HUES64 (cell line): ENCODE results near the gene VPS8.

Source experiments
- H3K27ac ChIP-seq: 2 replicates; pipeline ENCODE4 v1.7.0; 2013; ENCODE audit warnings: low read depth, low read length, inconsistent platforms
- H3K27me3 ChIP-seq: 2 replicates; pipeline ENCODE4 v1.6.1; 2013; ENCODE audit warnings: mild to moderate bottlenecking, low read length; ENCODE audit not compliant: insufficient read depth
- H3K36me3 ChIP-seq: 2 replicates; pipeline ENCODE4 v1.6.1; 2013; ENCODE audit warnings: mild to moderate bottlenecking, low read length; ENCODE audit not compliant: insufficient read depth
- H3K4me1 ChIP-seq: 2 replicates; pipeline ENCODE4 v1.6.1; 2013; ENCODE audit warnings: mild to moderate bottlenecking, low read length, moderate library complexity; ENCODE audit not compliant: insufficient read depth
- H3K4me3 ChIP-seq: 2 replicates; pipeline ENCODE4 v1.5.1; 2013; ENCODE audit warnings: mild to moderate bottlenecking, low read length, moderate library complexity
- H3K9ac ChIP-seq: 2 replicates; pipeline ENCODE4 v1.6.1; 2013; ENCODE audit warnings: mild to moderate bottlenecking, low read depth, low read length
- H3K9me3 ChIP-seq: 2 replicates; pipeline ENCODE4 v1.6.1; 2013; ENCODE audit warnings: low read depth, low read length; ENCODE audit not compliant: insufficient read depth
- WGBS: fragments of 150-250, 120-280 bp; methylation state at CpG from one replicate; pipeline ENCODE4 v1.1.7; 2013; ENCODE audit warnings: missing lambda C conversion rate; 5-methylcytosine and 5-hydroxymethylcytosine counted together

VPS8 gene

DNA sequence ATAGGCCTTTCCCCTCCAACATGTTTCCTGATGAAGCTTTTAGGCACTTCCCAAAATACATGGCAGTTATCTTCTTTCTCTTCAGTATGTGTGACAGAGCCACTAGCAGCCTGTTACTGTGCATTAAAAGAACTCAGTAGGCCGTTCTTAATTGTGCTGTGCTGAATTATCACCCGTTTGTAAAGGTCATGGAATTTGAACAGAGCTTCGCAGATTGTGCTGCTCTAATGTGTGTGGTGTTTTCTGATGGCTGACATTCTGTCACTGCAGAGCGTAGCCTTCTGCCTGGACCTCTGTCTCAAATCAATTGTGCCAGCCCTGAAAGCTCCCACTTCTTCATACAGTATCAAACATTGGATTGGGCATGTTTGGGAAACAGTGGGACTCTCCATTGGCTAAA is 229.6 kb downstream of the VPS8 start:
- Histone ChIP-seq H3K27ac (no peak overlapping the region), H3K4me3 (no peak overlapping the region), H3K4me1 (no peaks in the 10 kb centered on the region), H3K36me3 (no peaks in the 10 kb centered on the region), H3K9ac (no peak overlapping the region), H3K9me3 (0 out of 2 replicates have a peak, but pooled peaks cover 2% of the 10 kb centered on the region), H3K27me3 (no peaks in the 10 kb centered on the region)
- WGBS = 94% methylated on average over 4 of the region's 4 CpGs

DNA sequence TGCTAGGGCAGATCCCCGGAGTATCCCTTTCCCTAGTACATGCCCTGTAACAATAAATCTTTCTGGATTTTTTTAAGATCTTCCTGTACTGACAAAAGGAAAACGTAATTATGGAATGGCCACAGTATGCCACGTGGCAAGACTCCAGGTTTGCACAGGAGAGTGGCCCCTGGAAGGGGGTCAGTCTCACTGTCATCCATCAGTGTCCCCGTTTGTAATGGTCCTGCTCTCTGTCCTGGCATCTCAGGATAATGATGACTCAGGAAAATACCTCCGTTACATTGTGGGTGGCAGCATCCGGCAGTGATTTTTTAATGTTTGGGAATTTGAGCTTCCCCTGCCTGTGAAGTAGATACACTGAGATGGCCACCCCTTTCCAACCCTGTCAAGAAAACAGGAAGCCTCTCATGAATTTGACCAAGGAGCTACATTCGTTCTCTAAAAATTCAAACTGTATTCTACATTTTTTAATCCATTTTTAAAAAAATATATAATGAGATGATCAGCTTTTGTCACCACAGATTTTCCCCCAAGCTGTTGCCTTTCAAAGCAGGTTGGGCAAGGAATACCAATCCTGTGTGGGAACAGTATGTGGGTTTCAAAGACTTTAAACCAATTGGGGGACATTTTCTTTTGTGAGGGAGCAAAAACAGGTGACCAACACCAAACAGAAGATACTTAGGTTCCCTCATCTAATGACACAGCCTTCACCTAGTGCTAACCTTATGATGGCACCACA is 230.5 kb downstream of the VPS8 start:
- no peak overlapping the region for H3K4me3 ChIP-seq
- H3K4me1 ChIP-seq = no peaks in the 10 kb centered on the region
- WGBS = 94% methylated on average over 7 of the region's 7 CpGs
- H3K9ac ChIP-seq = no peak overlapping the region
- H3K9me3 ChIP-seq = no peaks in the 10 kb centered on the region
- no peak overlapping the region for H3K27ac ChIP-seq
- no peaks in the 10 kb centered on the region for H3K27me3 ChIP-seq
- H3K36me3 ChIP-seq = no peaks in the 10 kb centered on the region

DNA sequence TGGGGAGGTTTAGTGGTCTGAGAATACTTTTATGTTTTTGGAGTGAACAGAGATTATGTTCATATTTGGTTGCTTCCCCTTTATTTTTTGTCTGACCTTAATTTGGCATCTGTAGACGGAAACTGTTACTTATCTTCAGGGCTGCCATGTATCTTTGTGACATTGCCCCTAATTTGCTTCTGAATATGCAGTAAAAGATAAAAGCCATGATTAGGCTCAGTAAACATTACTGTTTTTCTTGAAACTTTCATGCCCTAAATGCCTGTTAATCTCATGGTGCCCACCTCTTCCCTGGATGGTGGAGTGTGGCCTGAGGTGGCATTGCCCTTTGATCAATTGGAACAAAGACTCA is 234.2 kb downstream of the VPS8 start:
- no peaks in the 10 kb centered on the region for H3K27me3 ChIP-seq
- no peaks in the 10 kb centered on the region for H3K4me1 ChIP-seq
- no peak overlapping the region for H3K4me3 ChIP-seq
- no peak overlapping the region for H3K9ac ChIP-seq
- H3K27ac ChIP-seq = no peak overlapping the region
- no peaks in the 10 kb centered on the region for H3K9me3 ChIP-seq
- 94% methylated on average over 1 of the region's 1 CpG for WGBS
- peaks cover 9% of the 10 kb centered on the region for H3K36me3 ChIP-seq

DNA sequence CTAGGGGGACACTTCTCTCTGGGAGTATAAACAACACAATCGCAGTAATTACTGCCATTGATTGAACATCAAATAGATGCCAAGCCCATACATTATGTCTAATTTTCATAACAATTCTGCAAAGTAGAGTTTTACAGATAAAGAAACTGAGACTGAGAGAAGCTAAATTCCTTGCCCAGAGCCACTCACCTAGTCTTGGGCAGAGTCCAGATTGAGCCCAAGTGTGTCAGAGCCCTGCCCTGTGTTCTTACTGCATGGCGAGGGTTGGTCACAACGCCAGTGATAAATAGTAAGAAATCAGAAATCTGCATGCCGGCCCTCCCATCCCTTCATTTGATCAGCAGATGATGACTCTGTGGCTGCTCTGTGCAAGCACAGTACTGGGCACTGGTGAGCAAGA is 234.6 kb downstream of the VPS8 start:
- H3K27me3 ChIP-seq = no peaks in the 10 kb centered on the region
- WGBS = 88% methylated on average over 4 of the region's 4 CpGs
- H3K27ac ChIP-seq = no peak overlapping the region
- H3K9me3 ChIP-seq = no peaks in the 10 kb centered on the region
- no peak overlapping the region for H3K4me3 ChIP-seq
- no peaks in the 10 kb centered on the region for H3K4me1 ChIP-seq
- no peak overlapping the region for H3K9ac ChIP-seq
- peaks cover 10% of the 10 kb centered on the region for H3K36me3 ChIP-seq

DNA sequence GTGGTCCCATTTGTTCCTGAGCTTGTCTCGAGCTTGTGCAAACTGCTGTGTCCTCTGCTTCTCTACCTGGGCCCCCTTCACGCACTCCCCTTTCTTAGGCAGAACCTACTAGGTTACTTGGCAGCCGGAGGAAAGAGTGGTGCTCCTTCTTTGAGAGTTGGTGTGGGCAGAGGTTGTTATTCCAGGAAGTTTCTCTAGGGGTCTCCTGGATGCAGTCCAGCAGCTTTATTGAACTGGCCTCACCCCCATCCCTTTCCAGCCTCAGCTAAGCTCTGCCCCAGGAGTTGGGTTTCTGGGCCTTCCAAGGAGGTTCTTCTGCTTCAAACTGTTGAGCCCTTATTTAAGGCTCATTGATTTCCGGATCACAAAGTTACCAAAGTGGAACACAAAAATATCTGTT is 237.7 kb downstream of the VPS8 start:
- Histone ChIP-seq H3K4me1 (no peaks in the 10 kb centered on the region), H3K9me3 (no peaks in the 10 kb centered on the region), H3K27me3 (no peaks in the 10 kb centered on the region), H3K9ac (no peak overlapping the region), H3K4me3 (no peak overlapping the region), H3K36me3 (peaks cover 15% of the 10 kb centered on the region), H3K27ac (no peak overlapping the region)
- 92% methylated on average over 4 of the region's 4 CpGs for WGBS

DNA sequence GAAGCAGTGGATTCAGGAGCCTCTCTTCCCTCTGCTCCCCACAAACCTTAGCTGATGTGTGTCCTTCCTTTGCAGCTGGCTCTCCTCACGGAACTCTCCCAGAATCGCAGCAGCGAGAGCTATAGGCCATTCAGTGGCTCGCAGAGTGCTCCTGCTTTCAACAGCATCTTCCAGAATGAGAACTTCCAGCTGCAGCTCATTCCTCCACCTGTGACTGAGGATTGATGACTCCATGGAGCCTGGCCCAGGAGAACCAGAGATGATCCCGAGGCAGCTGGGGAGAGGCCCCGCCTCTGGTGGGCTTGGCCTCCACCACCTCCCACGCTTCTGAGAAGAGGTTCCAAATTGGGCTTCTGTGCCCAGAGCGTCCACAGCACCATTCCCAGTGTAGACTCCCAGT is 239.8 kb downstream of the VPS8 start:
- Histone ChIP-seq H3K27me3 (no peaks in the 10 kb centered on the region), H3K27ac (no peak overlapping the region), H3K36me3 (peaks cover 15% of the 10 kb centered on the region), H3K4me1 (no peaks in the 10 kb centered on the region), H3K4me3 (no peak overlapping the region), H3K9ac (no peak overlapping the region), H3K9me3 (0 out of 2 replicates have a peak, but pooled peaks cover 3% of the 10 kb centered on the region)
- 88% methylated on average over 8 of the region's 8 CpGs for WGBS

DNA sequence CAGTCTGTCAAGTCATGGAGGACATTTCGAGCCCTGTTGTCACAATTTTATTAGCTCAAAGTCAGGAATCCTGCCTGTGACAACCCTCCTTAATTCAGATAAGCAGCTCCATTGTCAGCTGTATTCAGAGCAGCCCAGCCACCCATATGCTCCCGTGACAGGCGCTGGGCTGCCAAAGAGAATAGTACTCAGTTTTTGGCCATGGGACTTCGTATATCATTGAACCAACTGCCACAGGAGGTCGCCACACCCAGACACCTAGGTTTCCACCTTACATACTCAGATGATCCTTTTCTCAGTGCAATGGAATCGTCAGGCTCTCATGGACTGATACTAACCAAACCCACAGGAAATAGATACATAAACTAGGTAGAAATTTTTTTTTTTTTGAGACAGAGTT is 240.7 kb downstream of the VPS8 start:
- H3K9me3 ChIP-seq = peaks cover 6% of the 10 kb centered on the region; the same call in 1 of the 2 replicates
- H3K36me3 ChIP-seq = peaks cover 15% of the 10 kb centered on the region
- 83% methylated on average over 6 of the region's 6 CpGs for WGBS
- H3K4me3 ChIP-seq = no peak overlapping the region
- no peak overlapping the region for H3K27ac ChIP-seq
- H3K27me3 ChIP-seq = no peaks in the 10 kb centered on the region
- no peak overlapping the region for H3K9ac ChIP-seq
- H3K4me1 ChIP-seq = no peaks in the 10 kb centered on the region

DNA sequence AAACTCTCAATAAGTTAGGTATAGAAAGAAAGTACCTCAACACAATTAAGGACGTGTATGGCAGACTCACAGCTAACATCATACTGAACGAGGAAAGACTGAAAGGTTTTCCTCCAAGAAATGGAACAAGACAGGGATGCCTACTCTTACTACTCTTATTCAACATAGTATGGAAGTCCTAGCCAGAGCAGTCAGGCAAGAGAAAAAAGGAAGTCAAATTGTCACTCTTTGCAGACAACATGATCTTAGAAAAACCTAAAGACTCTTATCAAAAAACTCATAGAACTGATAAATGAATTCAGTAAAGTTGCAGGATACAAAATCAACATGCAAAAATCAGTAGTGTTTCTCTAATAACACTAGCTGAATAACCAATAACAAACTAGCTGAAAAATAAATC is 244.9 kb downstream of the VPS8 start:
- Histone ChIP-seq H3K9me3 (peaks cover 21% of the 10 kb centered on the region), H3K36me3 (peaks cover 3% of the 10 kb centered on the region; the same call in 1 of the 2 replicates), H3K27ac (no peak overlapping the region), H3K4me1 (no peaks in the 10 kb centered on the region), H3K9ac (no peak overlapping the region), H3K27me3 (no peaks in the 10 kb centered on the region), H3K4me3 (no peak overlapping the region)
- 90% methylated on average over 2 of the region's 2 CpGs for WGBS

DNA sequence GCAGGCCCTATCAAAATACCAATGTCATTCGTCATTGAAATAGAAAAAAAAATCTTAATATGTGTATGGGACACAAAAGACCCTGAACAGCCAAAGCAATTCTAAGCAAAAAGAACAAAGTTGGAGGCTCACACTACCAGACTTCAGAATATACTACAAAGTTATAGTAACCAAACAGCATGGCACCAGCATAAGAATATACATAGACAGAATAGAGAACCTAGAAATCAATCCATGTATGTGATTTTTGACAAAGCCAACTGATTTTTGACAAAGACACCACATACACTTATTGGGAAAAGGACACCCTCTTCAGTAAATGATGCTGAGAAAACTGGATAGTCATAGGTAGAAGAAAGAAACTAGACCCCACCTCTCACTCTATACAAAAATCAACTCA is 245.9 kb downstream of the VPS8 start:
- H3K4me3 ChIP-seq = no peak overlapping the region
- WGBS = no CpG with 5 or more reads among the region's 1 CpG
- H3K9ac ChIP-seq = no peak overlapping the region
- no peaks in the 10 kb centered on the region for H3K4me1 ChIP-seq
- H3K27me3 ChIP-seq = no peaks in the 10 kb centered on the region
- no peak overlapping the region for H3K27ac ChIP-seq
- no peaks in the 10 kb centered on the region for H3K36me3 ChIP-seq
- peaks cover 21% of the 10 kb centered on the region for H3K9me3 ChIP-seq

DNA sequence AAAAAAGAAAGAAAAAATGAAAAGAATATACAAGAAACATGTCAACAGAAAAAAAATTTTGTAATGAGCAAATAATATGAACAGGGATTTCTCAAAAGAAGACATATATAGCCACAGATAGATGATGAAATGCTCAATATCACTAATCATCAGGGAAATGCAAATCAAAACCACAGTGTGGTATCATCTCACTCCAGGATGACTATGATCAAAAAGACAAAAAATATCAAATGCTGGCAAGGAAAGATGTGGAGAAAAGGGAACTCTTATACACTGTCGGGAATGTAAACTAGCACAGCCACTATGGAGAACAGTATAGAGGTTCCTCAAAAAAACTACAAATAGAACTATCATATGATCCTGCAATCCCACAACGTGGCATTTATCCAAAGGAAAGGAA is 246.8 kb downstream of the VPS8 start:
- no peaks in the 10 kb centered on the region for H3K27me3 ChIP-seq
- H3K9ac ChIP-seq = no peak overlapping the region
- no peak overlapping the region for H3K4me3 ChIP-seq
- H3K27ac ChIP-seq = no peak overlapping the region
- no peaks in the 10 kb centered on the region for H3K4me1 ChIP-seq
- peaks cover 21% of the 10 kb centered on the region for H3K9me3 ChIP-seq
- 86% methylated on average over 2 of the region's 2 CpGs for WGBS
- no peaks in the 10 kb centered on the region for H3K36me3 ChIP-seq

DNA sequence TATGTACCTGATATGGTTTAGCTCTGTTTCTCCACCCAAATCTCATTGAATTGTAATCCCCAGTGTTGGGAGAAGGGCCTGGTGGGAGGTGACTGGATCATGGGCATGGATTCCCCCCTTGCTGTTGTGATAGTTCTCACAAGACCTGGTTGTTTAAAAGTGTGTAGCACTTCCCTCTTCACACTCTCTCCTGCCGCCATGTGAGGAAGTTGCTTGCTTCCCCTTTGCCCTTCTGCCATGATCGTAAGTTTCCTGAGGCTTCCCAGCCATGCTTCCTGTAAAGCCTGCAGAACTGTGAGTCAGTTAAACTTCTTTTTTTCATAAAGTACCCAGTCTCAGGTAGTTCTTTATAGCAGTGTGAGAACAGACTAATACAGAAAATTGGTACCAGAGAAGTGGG is 247.8 kb downstream of the VPS8 start:
- Histone ChIP-seq H3K9ac (no peak overlapping the region), H3K9me3 (peaks cover 21% of the 10 kb centered on the region), H3K27me3 (no peaks in the 10 kb centered on the region), H3K36me3 (no peaks in the 10 kb centered on the region), H3K4me3 (no peak overlapping the region), H3K27ac (no peak overlapping the region), H3K4me1 (no peaks in the 10 kb centered on the region)
- 94% methylated on average over 2 of the region's 2 CpGs for WGBS

DNA sequence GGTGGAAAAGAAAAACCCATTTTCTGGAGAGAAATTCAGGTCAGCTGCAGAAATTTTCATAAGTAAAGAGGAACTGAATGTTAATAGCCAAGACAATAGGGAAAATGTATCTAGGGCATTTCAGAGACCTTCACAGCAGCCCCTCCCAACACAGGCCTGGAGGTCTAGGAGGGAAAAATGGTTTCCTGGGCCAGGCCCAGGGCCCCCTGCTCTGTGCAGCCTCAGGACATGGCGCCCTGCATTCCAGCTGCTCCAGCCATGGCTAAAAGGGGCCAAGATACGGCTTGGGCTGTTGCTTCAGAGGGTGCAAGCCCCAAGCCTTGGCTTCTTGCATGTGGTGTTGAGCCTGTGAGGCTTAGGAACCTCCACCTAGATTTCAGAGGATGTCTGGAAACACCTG is 248.7 kb downstream of the VPS8 start:
- Histone ChIP-seq H3K9me3 (peaks cover 21% of the 10 kb centered on the region), H3K9ac (no peak overlapping the region), H3K36me3 (no peaks in the 10 kb centered on the region), H3K4me1 (no peaks in the 10 kb centered on the region), H3K27me3 (no peaks in the 10 kb centered on the region), H3K4me3 (no peak overlapping the region), H3K27ac (no peak overlapping the region)
- WGBS = 85% methylated on average over 2 of the region's 2 CpGs
